Nephron (organoid): ENCODE results near the gene GCGR.

Source experiments
- H3K27ac Mint-ChIP-seq, 3 experiments: 2 replicates each; pipeline ENCODE4 v1.8.0; 2020; ENCODE audit warnings: mixed read lengths in 3 of 3, mild to moderate bottlenecking in 2 of 3, moderate library complexity in 1 of 3
- H3K27me3 Mint-ChIP-seq: 2 replicates; pipeline ENCODE4 v1.8.0; 2021; ENCODE audit warnings: low read depth, mild to moderate bottlenecking, moderate library complexity, mixed read lengths
- H3K36me3 Mint-ChIP-seq: 2 replicates; pipeline ENCODE4 v1.8.0; 2020; ENCODE audit warnings: low read depth, mixed read lengths
- H3K4me1 Mint-ChIP-seq: 2 replicates; pipeline ENCODE4 v1.8.0; 2020; ENCODE audit warnings: mixed read lengths
- H3K4me3 Mint-ChIP-seq, 3 experiments: 2 replicates each; pipeline ENCODE4 v1.8.0; 2020; ENCODE audit warnings: mild to moderate bottlenecking in 3 of 3, mixed read lengths in 3 of 3, moderate library complexity in 2 of 3
- H3K9me3 Mint-ChIP-seq: 2 replicates; pipeline ENCODE4 v1.8.0; 2020; ENCODE audit warnings: mixed read lengths
- TF ChIP-seq, protein P1 (sequence below), 3 experiments: fragments of 200-600 bp; sonication (generic); IDR thresholded peaks; one replicate each; pipeline ENCODE4 v1.5.0; 2021; ENCODE audit warnings: antibody characterized with exemption in 3 of 3; ENCODE audit not compliant: unreplicated experiment in 3 of 3

GCGR gene

GRCh38 chr17:81842725-81843504 lies 39.0 kb downstream of the GCGR start:
- Mint-ChIP-seq H3K9me3 (no peaks in the 10 kb centered on the region), H3K4me3 (no peak overlapping the region), H3K4me1 (no peaks in the 10 kb centered on the region), H3K27ac (no peak overlapping the region), H3K36me3 (peaks cover 21% of the 10 kb centered on the region), H3K27me3 (no peaks in the 10 kb centered on the region)
- TF ChIP-seq, protein P1, sequence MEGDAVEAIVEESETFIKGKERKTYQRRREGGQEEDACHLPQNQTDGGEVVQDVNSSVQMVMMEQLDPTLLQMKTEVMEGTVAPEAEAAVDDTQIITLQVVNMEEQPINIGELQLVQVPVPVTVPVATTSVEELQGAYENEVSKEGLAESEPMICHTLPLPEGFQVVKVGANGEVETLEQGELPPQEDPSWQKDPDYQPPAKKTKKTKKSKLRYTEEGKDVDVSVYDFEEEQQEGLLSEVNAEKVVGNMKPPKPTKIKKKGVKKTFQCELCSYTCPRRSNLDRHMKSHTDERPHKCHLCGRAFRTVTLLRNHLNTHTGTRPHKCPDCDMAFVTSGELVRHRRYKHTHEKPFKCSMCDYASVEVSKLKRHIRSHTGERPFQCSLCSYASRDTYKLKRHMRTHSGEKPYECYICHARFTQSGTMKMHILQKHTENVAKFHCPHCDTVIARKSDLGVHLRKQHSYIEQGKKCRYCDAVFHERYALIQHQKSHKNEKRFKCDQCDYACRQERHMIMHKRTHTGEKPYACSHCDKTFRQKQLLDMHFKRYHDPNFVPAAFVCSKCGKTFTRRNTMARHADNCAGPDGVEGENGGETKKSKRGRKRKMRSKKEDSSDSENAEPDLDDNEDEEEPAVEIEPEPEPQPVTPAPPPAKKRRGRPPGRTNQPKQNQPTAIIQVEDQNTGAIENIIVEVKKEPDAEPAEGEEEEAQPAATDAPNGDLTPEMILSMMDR (IDR thresholded peaks at IDR 0.05; ENCODE audit: unreplicated experiment in 3 of 3): no peak

GRCh38 chr17:81843713-81844326 lies 39.9 kb downstream of the GCGR start:
- TF ChIP-seq, protein P1 (IDR thresholded peaks at IDR 0.05; ENCODE audit: unreplicated experiment in 3 of 3): no peak
- Mint-ChIP-seq H3K4me1 (no peaks in the 10 kb centered on the region), H3K36me3 (peaks cover 24% of the 10 kb centered on the region), H3K27me3 (no peaks in the 10 kb centered on the region), H3K4me3 (no peak overlapping the region), H3K9me3 (no peaks in the 10 kb centered on the region), H3K27ac (no peak overlapping the region)

DNA sequence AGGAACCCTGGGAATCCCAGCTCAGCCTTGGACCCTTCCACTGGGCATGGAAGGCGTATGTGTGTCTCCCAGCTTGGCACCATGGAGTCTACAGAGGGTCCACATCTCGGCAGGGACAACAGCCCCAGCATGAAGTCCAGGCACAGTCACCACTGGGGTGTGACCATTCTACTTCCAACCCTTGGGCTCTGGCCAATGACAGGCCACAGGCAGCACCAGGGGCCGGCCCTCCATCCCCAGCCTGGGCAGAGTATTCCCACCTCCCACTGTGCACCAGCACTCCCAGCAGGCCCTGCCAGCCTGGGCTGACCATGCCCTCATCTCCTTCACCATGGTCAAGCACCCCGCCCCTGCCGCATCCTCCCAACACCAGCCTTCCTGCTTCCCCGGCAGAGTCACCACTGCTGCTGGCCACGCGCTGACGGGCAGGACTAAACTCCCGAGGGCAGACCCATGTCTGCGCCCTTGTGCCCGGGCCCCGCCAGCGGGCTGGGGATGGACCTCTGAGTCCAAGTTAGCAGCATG lies 40.4 kb downstream of the GCGR start:
- H3K4me3 Mint-ChIP-seq: no peak overlapping the region
- H3K4me1 Mint-ChIP-seq: no peaks in the 10 kb centered on the region
- H3K9me3 Mint-ChIP-seq: no peaks in the 10 kb centered on the region
- TF ChIP-seq, protein P1 (IDR thresholded peaks at IDR 0.05; ENCODE audit: unreplicated experiment in 3 of 3): no peak
- H3K36me3 Mint-ChIP-seq: peaks cover 24% of the 10 kb centered on the region
- no peaks in the 10 kb centered on the region for H3K27me3 Mint-ChIP-seq
- H3K27ac Mint-ChIP-seq: no peak overlapping the region

DNA sequence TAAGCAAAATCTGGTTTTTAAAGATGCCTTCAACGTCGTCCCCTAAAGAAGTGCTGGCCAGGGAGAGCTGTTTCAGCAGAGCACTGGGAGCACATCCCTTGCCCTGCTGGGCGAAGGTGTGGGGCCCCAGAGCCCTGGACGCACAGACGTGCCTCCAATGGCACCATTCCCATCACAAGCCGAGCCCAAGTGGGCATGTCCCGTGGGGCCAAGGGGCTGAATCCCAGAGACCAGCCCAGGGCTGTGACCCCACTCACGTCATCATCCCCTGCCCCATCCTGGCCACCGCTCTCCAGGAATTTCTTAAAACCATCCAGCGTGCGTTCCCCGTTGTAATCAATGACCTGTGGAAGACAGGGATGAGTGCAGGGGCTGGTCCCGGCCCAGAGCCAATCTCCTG lies 40.9 kb downstream of the GCGR start:
- Mint-ChIP-seq H3K4me1 (no peaks in the 10 kb centered on the region), H3K36me3 (peaks cover 24% of the 10 kb centered on the region), H3K9me3 (no peaks in the 10 kb centered on the region), H3K27me3 (no peaks in the 10 kb centered on the region), H3K27ac (no peak overlapping the region), H3K4me3 (no peak overlapping the region)
- TF ChIP-seq, protein P1 (IDR thresholded peaks at IDR 0.05; ENCODE audit: unreplicated experiment in 3 of 3): no peak

- Mint-ChIP-seq H3K27ac (no peak overlapping the region), H3K36me3 (peaks cover 24% of the 10 kb centered on the region), H3K27me3 (no peaks in the 10 kb centered on the region), H3K9me3 (no peaks in the 10 kb centered on the region), H3K4me3 (no peak overlapping the region), H3K4me1 (no peaks in the 10 kb centered on the region)
- TF ChIP-seq, protein P1 (IDR thresholded peaks at IDR 0.05; ENCODE audit: unreplicated experiment in 3 of 3): no peak
Measured at GRCh38 chr17:81845361-81845760, 41.4 kb downstream of the GCGR start.
